Keratinocyte (primary cell): Measurements from ENCODE around the gene KLHL3. TPM values are rescaled to one million over a fixed set of nuclear protein-coding genes. Genes with fewer than 3 reads are reported as not detected.

Experiments used
- DNase-seq: peaks from one replicate; pipeline ENCODE4 v3.0.0-alpha.2; 2011; ENCODE audit warnings: low read depth, missing footprints, low spot score
- FAIRE-seq: peaks from 2 replicates; lab custom pipeline; 2011; peaks lifted over from hg19 to GRCh38; lab: Jason Lieb, UNC
- H2AFZ ChIP-seq: 2 replicates; pipeline ENCODE4 v1.6.0; 2012; ENCODE audit warnings: low read length, control low read depth, inconsistent platforms; ENCODE audit not compliant: control insufficient read depth
- H3K27ac ChIP-seq: 2 replicates; pipeline ENCODE4 v1.5.1; 2011; ENCODE audit warnings: low read length; ENCODE audit not compliant: control insufficient read depth, insufficient read depth
- H3K27me3 ChIP-seq: 3 replicates; pipeline ENCODE4 v1.6.0; 2011; ENCODE audit warnings: low read length; ENCODE audit not compliant: control insufficient read depth, insufficient read depth; ENCODE audit errors: extremely low read depth
- H3K36me3 ChIP-seq, 2 experiments: 2 replicates in 1 of 2; 3 replicates in 1 of 2; pipeline ENCODE4 v1.5.1; 2011; ENCODE audit warnings: low read length in 2 of 2, mild to moderate bottlenecking in 1 of 2; ENCODE audit not compliant: control insufficient read depth in 2 of 2, insufficient read depth in 2 of 2; ENCODE audit errors: extremely low read depth in 1 of 2
- H3K4me1 ChIP-seq: 3 replicates; pipeline ENCODE4 v1.5.1; 2011; ENCODE audit warnings: low read length; ENCODE audit not compliant: control insufficient read depth, insufficient read depth; ENCODE audit errors: extremely low read depth
- H3K4me2 ChIP-seq: 3 replicates; pipeline ENCODE4 v1.6.0; 2011; ENCODE audit warnings: low read depth, low read length; ENCODE audit not compliant: control insufficient read depth, insufficient read depth; ENCODE audit errors: extremely low read depth
- H3K4me3 ChIP-seq, 3 experiments: fragments of 200-600 bp in 1 of 3; sonication (generic) in 1 of 3; 2 replicates in 2 of 3; 3 replicates in 1 of 3; pipeline ENCODE4 v1.5.1; 2011 to 2016; ENCODE audit warnings: low read length in 3 of 3, mild to moderate bottlenecking in 3 of 3, control low read depth in 2 of 3, inconsistent platforms in 1 of 3, low read depth in 1 of 3, mixed read lengths in 1 of 3, mixed run types in 1 of 3, moderate library complexity in 1 of 3; ENCODE audit not compliant: control insufficient read depth in 2 of 3, insufficient read depth in 2 of 3; ENCODE audit errors: extremely low read depth in 1 of 3
- H3K79me2 ChIP-seq: 2 replicates; pipeline ENCODE4 v1.6.0; 2012; ENCODE audit warnings: low read length; ENCODE audit not compliant: control insufficient read depth, insufficient read depth
- H3K9ac ChIP-seq: 3 replicates; pipeline ENCODE4 v1.6.0; 2011; ENCODE audit warnings: low read length; ENCODE audit not compliant: control insufficient read depth, insufficient read depth; ENCODE audit errors: extremely low read depth
- H3K9me1 ChIP-seq: 3 replicates; pipeline ENCODE4 v1.6.0; 2011; ENCODE audit warnings: low read length; ENCODE audit not compliant: control insufficient read depth, insufficient read depth; ENCODE audit errors: extremely low read depth
- H3K9me3 ChIP-seq: 2 replicates; pipeline ENCODE4 v1.5.1; 2012; ENCODE audit warnings: low read depth, low read length; ENCODE audit not compliant: control insufficient read depth
- H4K20me1 ChIP-seq: 3 replicates; pipeline ENCODE4 v1.6.0; 2011; ENCODE audit warnings: low read length; ENCODE audit not compliant: control insufficient read depth, insufficient read depth; ENCODE audit errors: extremely low read depth
- CTCF ChIP-seq, 3 experiments: IDR thresholded peaks in 1 of 3; conservative IDR thresholded peaks in 1 of 3; optimal IDR thresholded peaks in 1 of 3; 2 replicates in 2 of 3; 3 replicates in 1 of 3; pipeline versions ENCODE3 to v1.5.1; 2011; ENCODE audit warnings: low read length in 3 of 3, mild to moderate bottlenecking in 3 of 3, moderate library complexity in 2 of 3, control low read depth in 1 of 3, inconsistent platforms in 1 of 3; ENCODE audit not compliant: insufficient read depth in 2 of 3; ENCODE audit errors: extremely low read depth in 1 of 3
- EZH2 ChIP-seq: IDR thresholded peaks from one replicate; pipeline ENCODE4 v1.6.1; 2012; ENCODE audit warnings: inconsistent platforms, mild to moderate bottlenecking, low read length, moderate library complexity
- dilution Hi-C: fragments of 300-500 bp; cut with MboI; formaldehyde crosslinking; loops from one replicate; pipeline ENCODE4 v1.7.0; 2020; ENCODE audit warnings: low sequenced_read_pairs; ENCODE audit not compliant: extremely low pct_ligation_motif_present
- polyA plus RNA-seq, 5 experiments: library from polyadenylated mRNA; depleted of rRNA in 3 of 5; stranded (reverse) in 3 of 5; stranded (forward) in 1 of 5; unstranded in 1 of 5; fragments of >200 nt; gene quantifications; 1 replicate in 1 of 5; 2 replicates in 3 of 5; 3 replicates in 1 of 5; pipeline versions ENCODE4 v1.2.1 to v1.2.3, GENCODE V29; 2011 to 2012; ENCODE audit warnings: missing spikeins in 2 of 5, low read depth in 1 of 5, low replicate concordance in 1 of 5

Gene KLHL3
- polyA plus RNA-seq, 1 donor (not counting 4 experiments of a cell fraction or from before 2014, with no cell fraction given) = 2.5 TPM

- H3K79me2 ChIP-seq = no peaks in the 10 kb centered on the region
- H3K9me1 ChIP-seq = no peaks in the 10 kb centered on the region
- DNase-seq (no peak), FAIRE-seq (no peak)
- H3K9ac ChIP-seq = no peak overlapping the region
- H3K27me3 ChIP-seq = peaks cover 24% of the 10 kb centered on the region
- H3K9me3 ChIP-seq = no peaks in the 10 kb centered on the region
- TF ChIP-seq EZH2 = no peak
- TF ChIP-seq CTCF (optimal IDR thresholded peaks at IDR 0.05 in 1 of 3, IDR thresholded peaks at IDR 0.05 in 1 of 3, conservative IDR thresholded peaks at IDR 0.05 in 1 of 3; ENCODE audit: extremely low read depth in 1 of 3, insufficient read depth in 2 of 3, low read length in 3 of 3) = no peak
- H3K4me2 ChIP-seq = no peak overlapping the region
- no peaks in the 10 kb centered on the region for H3K4me1 ChIP-seq
- dilution Hi-C loops = no loop called here
- H4K20me1 ChIP-seq = no peaks in the 10 kb centered on the region
- H3K4me3 ChIP-seq = no peak overlapping the region
- H3K36me3 ChIP-seq = no peaks in the 10 kb centered on the region
- no peak overlapping the region for H3K27ac ChIP-seq
- no peak overlapping the region for H2AFZ ChIP-seq
Observed at GRCh38 chr5:137603891-137604290, 132.0 kb downstream of the KLHL3 start.

- Histone ChIP-seq H3K27me3 (peaks cover 24% of the 10 kb centered on the region), H3K4me2 (no peak overlapping the region), H3K4me3 (no peak overlapping the region), H3K79me2 (no peaks in the 10 kb centered on the region), H4K20me1 (no peaks in the 10 kb centered on the region), H3K9me3 (no peaks in the 10 kb centered on the region), H3K9ac (no peak overlapping the region), H3K4me1 (no peaks in the 10 kb centered on the region), H3K27ac (no peak overlapping the region), H2AFZ (no peak overlapping the region), H3K9me1 (no peaks in the 10 kb centered on the region), H3K36me3 (no peaks in the 10 kb centered on the region)
- dilution Hi-C loops = no loop called here
- TF ChIP-seq EZH2 (no peak), CTCF (optimal IDR thresholded peaks at IDR 0.05 in 1 of 3, IDR thresholded peaks at IDR 0.05 in 1 of 3, conservative IDR thresholded peaks at IDR 0.05 in 1 of 3; ENCODE audit: extremely low read depth in 1 of 3, insufficient read depth in 2 of 3, low read length in 3 of 3) (no peak)
- DNase-seq (no peak), FAIRE-seq (no peak)
Observed at GRCh38 chr5:137603356-137603755, 132.5 kb downstream of the KLHL3 start.
